OCI-LY7 (cell line): ENCODE data around the gene LYSMD4. TPM values are rescaled to one million over a fixed set of nuclear protein-coding genes. Genes with fewer than 3 reads are reported as not detected.

ENCODE experiments used
- BruUV-seq: library from RNA; stranded (reverse); fragments of 400-500 nt; replicated peaks from 2 replicates; lab custom pipeline; 2021; lab: Mats Ljungman, UMichigan
- CTCF ChIA-PET: fragments of 300-600 bp; sonication (Branson Sonifier 250); formaldehyde crosslinking; loops from one replicate; lab custom pipeline; 2022; ENCODE audit warnings: antibody characterized with exemption; ENCODE audit not compliant: unreplicated experiment; lab: Charles Lee
- POLR2A ChIA-PET: fragments of 300-600 bp; sonication (Branson Sonifier 250); formaldehyde crosslinking; loops from one replicate; lab custom pipeline; 2022; ENCODE audit warnings: antibody characterized with exemption; lab: Charles Lee
- DNase-seq: peaks from one replicate; pipeline ENCODE4 v3.0.0-alpha.2; 2015; ENCODE audit warnings: low spot score
- H2AFZ ChIP-seq: fragments of 200-600 bp; sonication (generic), shearing (Covaris generic); 2 replicates; pipeline ENCODE4 v1.6.1; 2014; ENCODE audit warnings: mild to moderate bottlenecking, antibody characterized with exemption, low read length, moderate library complexity
- H3K27ac ChIP-seq: fragments of 200-600 bp; sonication (generic); 2 replicates; pipeline ENCODE4 v1.5.1; 2014; ENCODE audit warnings: mixed run types, low read depth, mild to moderate bottlenecking, moderate library complexity, low read length, inconsistent platforms; ENCODE audit not compliant: poor library complexity, severe bottlenecking
- H3K36me3 ChIP-seq: fragments of 200-600 bp; sonication (generic); 2 replicates; pipeline ENCODE4 v1.6.1; 2014; ENCODE audit warnings: mild to moderate bottlenecking, antibody characterized with exemption, low read length, moderate library complexity, mixed read lengths; ENCODE audit not compliant: insufficient read depth
- H3K4me1 ChIP-seq: fragments of 200-600 bp; sonication (generic); 2 replicates; pipeline ENCODE4 v1.5.1; 2014; ENCODE audit warnings: mild to moderate bottlenecking, low read length; ENCODE audit not compliant: insufficient read depth, poor library complexity, severe bottlenecking
- H3K4me2 ChIP-seq: fragments of 200-600 bp; sonication (generic); 2 replicates; pipeline ENCODE4 v1.6.1; 2014; ENCODE audit warnings: mild to moderate bottlenecking, low read length
- H3K4me3 ChIP-seq: fragments of 200-600 bp; sonication (generic); 2 replicates; pipeline ENCODE4 v1.5.1; 2014; ENCODE audit warnings: mild to moderate bottlenecking, low read depth, low read length; ENCODE audit not compliant: poor library complexity, severe bottlenecking
- H3K79me2 ChIP-seq: fragments of 200-600 bp; sonication (generic); 2 replicates; pipeline ENCODE4 v1.6.1; 2016; ENCODE audit warnings: low read depth, mild to moderate bottlenecking, low read length, moderate library complexity, mixed read lengths; ENCODE audit not compliant: insufficient read depth
- H3K9me2 ChIP-seq: fragments of 200-600 bp; sonication (generic); 2 replicates; pipeline ENCODE4 v1.6.1; 2016; ENCODE audit warnings: mild to moderate bottlenecking, low read length, mixed read lengths; ENCODE audit not compliant: insufficient read depth
- H3K9me3 ChIP-seq: fragments of 200-600 bp; sonication (generic); 2 replicates; pipeline ENCODE4 v1.6.1; 2014; ENCODE audit warnings: mild to moderate bottlenecking, mixed run types, low read length, mixed read lengths
- H4K20me1 ChIP-seq: fragments of 200-600 bp; sonication (generic); 2 replicates; pipeline ENCODE4 v1.6.1; 2014; ENCODE audit warnings: mild to moderate bottlenecking, antibody characterized with exemption, low read length, moderate library complexity, mixed read lengths; ENCODE audit not compliant: insufficient read depth
- CTCF ChIP-seq: fragments of 200-600 bp; sonication (generic); conservative IDR thresholded peaks from 2 replicates; pipeline ENCODE4 v1.5.1; 2014; ENCODE audit warnings: mild to moderate bottlenecking, antibody characterized with exemption, low read length, moderate library complexity, mixed read lengths
- EZH2phosphoT487 ChIP-seq: fragments of 200-600 bp; sonication (generic); IDR thresholded peaks from 2 replicates; pipeline ENCODE4 v1.6.1; 2018; ENCODE audit warnings: low read depth, borderline replicate concordance, mild to moderate bottlenecking, mixed run types, antibody characterized with exemption, low read length, moderate library complexity, mixed read lengths
- intact Hi-C: fragments of 100-400 bp; cut with micrococcal nuclease; formaldehyde crosslinking; loops from one replicate; pipeline ENCODE4 v1.10.0; 2022; ENCODE audit not compliant: unreplicated experiment
- total RNA-seq, 2 experiments: library from RNA; depleted of rRNA in 1 of 2; stranded (reverse); fragments of >200 nt in 1 of 2; shearing (Covaris generic) in 1 of 2; gene quantifications; 2 replicates each; pipeline ENCODE4 v1.2.3, GENCODE V29; 2014 to 2022

Gene LYSMD4
- total RNA-seq, 2 experiments from 2014 or later: 6.5 to 7.7 TPM

- Histone ChIP-seq H3K4me3 (no peak overlapping the region), H3K79me2 (no peaks in the 10 kb centered on the region), H3K36me3 (no peaks in the 10 kb centered on the region), H2AFZ (no peak overlapping the region), H3K4me2 (0 out of 2 replicates have a peak overlapping the region, but pooled peaks have one; percentile 73), H3K9me3 (no peaks in the 10 kb centered on the region), H3K27ac (no peak overlapping the region), H4K20me1 (no peaks in the 10 kb centered on the region), H3K9me2 (no peaks in the 10 kb centered on the region), H3K4me1 (peaks cover 3% of the 10 kb centered on the region)
- intact Hi-C loops: no loop called here
- CTCF ChIA-PET: no interaction called here
- POLR2A ChIA-PET: interaction anchor here (0.6 kb wide), 1 partner anchor 1045 kb away, joined by 3 read pairs; no protein-coding TSS in a partner anchor
- no peak for DNase-seq
- no TSS peak for BruUV-seq
- TF ChIP-seq CTCF (no peak), EZH2phosphoT487 (no peak)
These were observed 1.7 kb downstream of the LYSMD4 start for GRCh38 chr15:99731336-99732123.

- ChIA-PET POLR2A (interaction anchor here (0.6 kb wide), 1 partner anchor 806 kb away, joined by 3 read pairs; no protein-coding TSS in a partner anchor), CTCF (no interaction called here)
- Histone ChIP-seq H3K79me2 (no peaks in the 10 kb centered on the region), H3K9me3 (no peaks in the 10 kb centered on the region), H2AFZ (no peak overlapping the region), H4K20me1 (no peaks in the 10 kb centered on the region), H3K9me2 (no peaks in the 10 kb centered on the region), H3K36me3 (no peaks in the 10 kb centered on the region), H3K4me2 (no peak overlapping the region), H3K4me1 (peaks cover 3% of the 10 kb centered on the region), H3K27ac (no peak overlapping the region), H3K4me3 (no peak overlapping the region)
- BruUV-seq: no TSS peak
- TF ChIP-seq EZH2phosphoT487 (no peak), CTCF (peak; percentile 75)
- intact Hi-C loops: no loop called here
- DNase-seq: peak; percentile 47
These were observed 3.3 kb downstream of the LYSMD4 start for GRCh38 chr15:99729920-99730319.

GRCh38 chr15:99729327-99729726 is 3.9 kb downstream of the LYSMD4 start:
- Histone ChIP-seq H3K79me2 (no peaks in the 10 kb centered on the region), H2AFZ (no peak overlapping the region), H3K9me3 (no peaks in the 10 kb centered on the region), H3K4me1 (peaks cover 3% of the 10 kb centered on the region), H4K20me1 (no peaks in the 10 kb centered on the region), H3K4me3 (no peak overlapping the region), H3K36me3 (no peaks in the 10 kb centered on the region), H3K4me2 (no peak overlapping the region), H3K9me2 (no peaks in the 10 kb centered on the region), H3K27ac (no peak overlapping the region)
- CTCF ChIA-PET: no interaction called here
- no TSS peak for BruUV-seq
- no peak for DNase-seq
- TF ChIP-seq EZH2phosphoT487: no peak
- TF ChIP-seq CTCF: no peak
- POLR2A ChIA-PET: interaction anchor here (0.6 kb wide), 1 partner anchor 805 kb away, joined by 3 read pairs; no protein-coding TSS in a partner anchor
- intact Hi-C loops: no loop called here
